CD4-positive, alpha-beta T cell treated with Interleukin-15 for 1 hour (primary cell): ENCODE data around the gene CERS1.

Source experiments
- DNase-seq: peaks from one replicate; pipeline ENCODE4 v3.0.0-alpha.2; 2020

Gene CERS1

DNA sequence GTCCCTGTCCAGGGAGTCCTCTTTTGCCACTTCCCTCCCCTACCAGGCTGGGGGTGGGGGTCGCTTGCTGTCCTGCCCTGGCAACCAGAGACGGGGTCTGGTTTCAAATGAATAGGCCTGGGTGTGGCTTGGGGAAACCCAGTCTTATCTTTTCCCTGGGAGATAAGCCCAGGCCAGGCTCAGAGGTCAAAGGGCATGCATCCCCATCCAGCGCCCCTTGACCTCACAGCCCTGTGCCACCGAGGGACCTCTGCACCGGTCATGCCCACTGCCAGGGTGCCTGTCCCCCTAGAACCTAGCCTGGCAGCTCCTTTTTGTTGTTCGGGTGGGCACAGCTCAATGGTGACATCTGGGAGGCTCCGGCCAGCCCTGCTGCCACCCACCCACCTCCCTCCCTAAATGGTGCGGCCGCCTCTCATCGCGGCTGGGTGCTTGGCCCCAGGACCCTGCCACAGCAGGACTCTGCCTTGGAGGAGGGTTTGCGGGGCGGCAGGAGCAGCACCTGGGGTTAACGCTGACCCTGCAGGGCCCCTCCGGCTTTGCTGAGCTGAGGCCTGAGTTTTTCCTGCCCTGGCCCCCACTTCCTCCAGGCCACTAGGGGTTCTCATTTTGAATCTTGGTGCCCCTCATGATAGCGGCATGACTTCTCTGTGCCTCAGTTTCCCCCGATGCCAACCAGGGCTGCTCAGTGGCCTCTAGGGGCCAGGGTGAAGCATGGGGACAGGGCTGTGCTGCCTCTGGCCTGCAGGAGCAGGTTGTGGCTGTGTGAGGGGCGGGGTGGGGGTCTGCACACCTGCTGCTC, 2.9 kb upstream of the CERS1 start:
- DNase-seq: no peak

- no peak for DNase-seq
Observed at GRCh38 chr19:18898081-18898606, 2.2 kb upstream of the CERS1 start.

GRCh38 chr19:18897094-18898029, 1.4 kb upstream of the CERS1 start:
- DNase-seq: no peak

DNA sequence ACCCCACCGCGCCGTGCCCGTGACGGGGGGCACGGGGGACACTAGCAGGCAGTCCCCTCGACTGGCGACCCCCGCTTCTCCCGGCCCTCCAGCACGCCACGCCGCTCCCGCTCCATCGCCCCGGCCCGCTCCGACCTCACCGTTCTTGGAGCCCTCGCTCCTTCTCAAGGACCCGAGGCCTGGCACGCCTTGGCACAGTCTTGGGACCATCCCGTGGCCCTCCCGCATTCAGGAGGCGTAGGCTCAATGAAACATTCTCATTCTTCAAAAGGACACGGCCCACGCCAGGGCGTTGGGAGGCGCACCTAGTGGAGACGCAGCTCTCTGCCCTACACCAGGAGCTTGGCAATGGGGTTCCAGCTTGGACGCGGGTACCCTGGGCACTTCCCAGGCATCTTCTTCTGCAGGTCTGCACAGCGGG, 473 bp upstream of the CERS1 start:
- no peak for DNase-seq

DNA sequence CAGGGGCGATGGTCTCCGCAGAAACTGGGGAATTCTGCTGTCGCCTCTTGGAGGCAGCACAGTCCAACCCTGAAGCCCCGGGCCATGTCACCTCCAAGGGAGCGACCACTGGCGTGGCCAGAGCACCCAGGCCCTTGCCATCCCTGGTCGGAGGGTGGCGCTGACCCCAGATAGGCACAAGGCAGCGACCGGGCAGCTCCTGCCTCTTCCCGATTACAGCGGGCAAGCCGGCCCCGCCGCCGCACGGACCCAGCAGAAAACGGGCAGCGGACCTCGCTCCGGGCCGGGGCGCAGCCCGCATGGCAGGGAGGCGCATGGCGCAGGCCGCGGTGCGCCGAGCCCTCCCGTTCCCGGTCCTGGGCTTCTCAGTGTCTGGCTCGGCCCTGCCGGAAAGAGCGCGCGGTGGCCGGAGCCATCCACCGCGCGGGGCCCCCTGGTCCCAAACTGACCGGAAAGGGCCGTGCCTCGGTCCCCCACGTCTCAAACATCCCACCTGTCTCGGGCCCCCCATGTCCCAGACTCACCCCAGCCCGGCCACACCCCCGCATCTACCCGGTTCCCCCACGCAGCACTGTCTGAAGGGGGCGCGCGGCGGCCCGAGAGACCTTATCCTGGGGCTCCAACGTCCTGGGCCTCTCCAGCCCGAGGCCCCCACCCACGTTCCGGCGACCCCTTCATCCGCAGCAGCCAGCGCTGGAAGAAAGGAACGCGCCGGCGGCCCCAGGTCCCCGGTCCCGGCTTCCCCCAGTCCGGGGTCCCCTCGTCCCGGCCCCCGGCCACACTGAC, 727 bp downstream of the CERS1 start:
- no peak for DNase-seq

DNA sequence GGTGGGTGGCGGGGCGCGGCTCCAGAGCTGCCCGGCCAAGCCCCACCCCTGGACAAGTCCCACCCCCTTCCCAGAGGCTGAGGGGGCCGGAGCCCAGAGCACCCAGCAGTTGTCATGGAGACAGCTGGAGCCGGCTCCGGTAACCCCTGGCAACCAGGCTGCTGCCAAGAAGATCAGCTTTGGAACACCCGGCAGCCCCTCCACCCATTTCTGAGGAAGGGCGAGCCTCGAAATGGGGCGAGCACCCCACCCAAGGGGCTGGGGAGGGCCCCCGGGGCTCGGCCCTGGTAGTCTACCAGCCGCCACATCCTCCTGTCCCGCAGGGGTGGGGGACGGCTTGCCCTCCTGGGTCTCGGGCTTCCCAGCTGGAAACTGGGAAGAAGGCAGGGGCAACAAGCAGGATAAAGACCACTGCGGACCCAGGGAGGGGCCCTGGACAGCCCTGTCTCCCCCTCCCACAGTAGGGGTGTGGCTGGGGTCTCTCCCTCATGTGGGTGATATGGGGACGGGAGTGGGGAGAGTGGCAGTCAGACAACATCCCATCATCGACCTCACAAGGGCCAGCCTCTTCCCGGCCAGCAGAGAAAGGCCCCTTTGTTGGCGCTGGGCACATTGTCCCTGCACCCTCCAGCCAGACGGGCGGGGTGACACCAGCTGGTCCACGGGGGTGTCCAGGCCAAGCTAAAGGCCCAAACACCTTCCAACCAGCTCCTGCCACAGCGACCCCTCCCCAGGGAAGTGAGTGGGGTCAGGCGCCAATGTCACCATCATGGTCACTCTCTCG, 1.5 kb downstream of the CERS1 start:
- no peak for DNase-seq

GRCh38 chr19:18893587-18894253, 2.2 kb downstream of the CERS1 start:
- no peak for DNase-seq

DNA sequence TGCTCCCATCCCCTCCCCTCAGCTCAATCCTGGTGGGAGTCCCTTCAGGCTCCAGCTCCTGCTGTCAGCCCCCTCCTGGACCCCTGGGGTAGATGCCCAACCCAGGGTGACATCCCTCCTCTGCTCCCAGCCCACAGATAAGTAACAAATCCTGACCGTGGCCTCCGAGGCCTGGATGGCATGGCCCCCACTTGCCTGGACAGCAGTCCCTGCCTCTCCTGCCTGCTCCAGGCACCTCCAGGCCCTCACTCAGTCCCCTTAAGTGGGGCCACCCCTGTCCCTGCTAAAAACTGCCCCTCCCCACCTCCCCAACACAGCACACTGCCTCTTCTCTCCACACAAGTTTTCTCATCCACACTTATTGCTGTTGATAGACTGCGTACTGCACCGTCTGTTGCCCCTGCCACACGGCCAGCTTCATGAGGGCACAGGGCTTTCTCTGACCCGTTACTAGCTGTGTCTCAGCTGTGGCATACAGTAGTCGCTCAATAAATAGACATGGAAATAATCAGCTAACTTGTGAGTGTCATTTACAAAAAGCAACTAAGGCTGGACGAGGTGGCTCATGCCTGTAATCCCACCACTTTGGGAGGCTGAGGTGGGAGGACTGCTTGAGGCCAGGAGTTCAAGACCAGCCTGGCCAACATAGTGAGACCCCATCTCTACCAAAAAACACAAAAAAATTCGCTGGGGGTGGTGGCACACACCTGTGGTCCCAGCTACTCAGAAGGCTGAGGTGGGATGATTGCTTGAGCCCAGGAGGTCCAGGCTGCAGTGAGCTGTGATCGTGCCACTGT, 5.8 kb downstream of the CERS1 start:
- DNase-seq: no peak

- no peak for DNase-seq
Observed at GRCh38 chr19:18886972-18887371, 9.0 kb downstream of the CERS1 start.

DNA sequence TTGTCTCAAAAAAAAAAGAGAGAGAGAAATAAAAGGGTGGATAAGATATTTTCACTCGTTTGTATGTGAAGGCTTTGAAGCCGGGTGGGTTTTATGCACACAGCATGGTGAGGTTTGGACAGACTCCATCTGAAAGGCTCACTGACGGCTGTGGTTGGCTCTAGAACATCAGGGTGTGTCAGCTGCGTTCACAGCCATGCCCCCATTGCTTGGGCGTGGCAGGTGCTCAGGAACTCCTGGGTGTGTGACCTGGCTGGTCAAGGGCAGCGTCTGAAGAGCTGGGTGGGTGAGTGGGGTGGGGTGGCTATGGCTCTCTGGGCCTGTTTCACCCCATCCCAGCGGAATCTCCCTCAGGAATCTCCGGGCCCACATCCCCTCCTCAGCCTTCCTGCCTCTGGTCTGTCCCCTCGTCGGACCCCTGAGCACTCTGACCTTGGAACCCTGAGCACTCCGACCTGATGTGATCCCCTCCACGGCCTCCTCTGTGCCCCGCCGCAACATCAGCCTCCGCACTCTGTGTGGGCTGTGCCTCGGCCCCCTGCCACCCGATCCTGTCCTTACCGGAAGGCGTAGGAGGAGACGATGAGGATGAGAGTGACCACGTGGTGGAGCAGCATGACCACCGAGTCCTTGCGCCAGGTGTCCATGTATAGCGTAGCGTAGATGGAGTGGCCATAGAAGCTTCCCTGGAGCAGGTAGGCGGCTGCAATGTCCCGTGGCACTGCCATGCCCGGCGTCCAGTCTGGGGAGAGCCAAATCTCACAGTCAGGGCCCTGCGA, 12.2 kb downstream of the CERS1 start:
- no peak for DNase-seq

DNA sequence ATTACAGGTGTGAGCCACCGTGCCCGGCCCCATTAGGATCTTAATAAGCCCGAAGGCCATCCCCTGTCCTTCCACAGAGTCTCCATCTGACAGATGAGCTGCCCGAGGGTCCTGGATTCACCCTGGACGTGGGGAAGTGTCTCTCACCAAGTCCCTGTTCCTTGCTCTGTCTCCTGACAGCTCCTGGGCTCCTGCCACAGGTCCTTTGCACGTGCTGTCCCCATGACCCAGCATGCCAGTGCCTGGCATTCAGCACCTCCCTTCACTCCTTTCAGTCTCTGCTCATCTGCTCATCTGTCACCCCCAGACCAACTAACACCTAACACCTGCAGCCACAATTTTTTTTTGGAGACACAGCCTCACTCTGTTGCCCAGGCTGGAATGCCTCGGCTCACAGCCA, 14.5 kb downstream of the CERS1 start:
- no peak for DNase-seq

DNA sequence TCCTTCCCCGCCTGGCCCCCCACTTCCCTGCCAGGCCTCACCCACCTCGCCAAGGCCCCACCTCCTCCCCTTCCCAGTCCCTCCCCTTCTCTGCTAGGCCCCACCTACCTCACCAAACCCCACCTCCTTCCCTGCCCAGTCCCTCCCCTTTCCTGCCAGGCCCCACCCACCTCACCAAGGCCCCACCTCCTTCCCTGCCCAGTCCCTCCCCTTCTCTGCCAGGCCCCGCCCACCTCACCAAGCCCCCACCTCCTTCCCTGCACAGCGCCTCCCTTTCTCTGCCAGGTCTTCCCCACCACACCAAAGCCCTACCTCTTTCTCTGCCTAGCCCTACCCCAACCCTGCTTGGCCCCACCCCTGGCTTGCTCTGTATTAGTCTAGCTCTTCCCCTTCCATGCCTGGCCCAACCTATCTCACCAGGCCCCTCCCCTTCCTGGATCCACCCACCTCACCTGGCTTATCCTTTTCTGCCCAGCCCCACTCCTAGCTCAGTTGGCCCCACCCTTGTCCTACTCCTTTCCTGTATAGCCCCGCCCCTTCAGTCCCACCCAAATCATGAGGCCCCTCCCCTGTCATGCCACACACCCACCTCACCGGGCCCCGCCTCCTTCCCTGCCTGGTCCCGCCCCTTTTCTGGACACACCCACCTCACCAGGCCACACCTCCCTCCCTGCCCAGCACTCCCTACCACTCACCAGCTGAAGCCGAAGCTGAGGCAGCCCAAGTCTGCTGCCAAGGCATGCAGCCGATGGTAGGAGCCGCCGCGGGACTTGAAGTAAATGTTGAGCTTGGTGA, 16.2 kb downstream of the CERS1 start:
- peak; percentile 31 for DNase-seq

- no peak for DNase-seq
Observed at GRCh38 chr19:18878858-18879578, 16.9 kb downstream of the CERS1 start.

GRCh38 chr19:18878058-18878797, 17.7 kb downstream of the CERS1 start:
- DNase-seq: no peak

DNA sequence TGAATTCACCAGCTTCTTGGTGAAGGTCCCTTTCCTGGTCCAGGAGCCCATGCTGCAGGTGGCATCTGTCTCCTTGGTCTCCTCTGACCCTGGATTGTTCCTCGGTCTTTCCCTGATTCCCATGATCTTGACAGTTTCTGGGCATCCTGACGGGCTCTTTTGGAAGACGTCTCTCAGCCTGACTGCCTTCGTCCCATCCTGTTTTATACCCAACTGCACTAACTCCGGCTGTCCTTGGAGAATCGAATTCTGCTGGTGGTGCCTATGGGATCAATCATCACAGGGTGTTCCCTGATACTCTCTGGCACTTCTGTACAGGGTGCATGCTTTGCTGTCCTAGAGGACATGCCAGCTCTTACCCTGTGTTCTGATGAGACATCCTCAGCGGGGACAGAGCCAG, 19.1 kb downstream of the CERS1 start:
- no peak for DNase-seq

GRCh38 chr19:18875726-18876125, 20.2 kb downstream of the CERS1 start:
- DNase-seq: no peak

- no peak for DNase-seq
Observed at GRCh38 chr19:18871543-18871942, 24.4 kb downstream of the CERS1 start.
